Neural progenitor cell (in vitro differentiated cells): ENCODE measurements around the gene FN3K. TPM values are rescaled to one million over a fixed set of nuclear protein-coding genes. Genes with fewer than 3 reads are reported as not detected.

Source experiments
- DNase-seq: peaks from one replicate; pipeline ENCODE4 v3.0.0-alpha.2; 2016; ENCODE audit warnings: low spot score
- H2AFZ ChIP-seq: fragments of 200-600 bp; sonication (generic); replicated peaks from 2 replicates; pipeline ENCODE4 v1.6.1; 2016; ENCODE audit warnings: antibody characterized with exemption
- H3F3A ChIP-seq: fragments of 200-600 bp; sonication (generic); 2 replicates; pipeline ENCODE4 v1.6.1; 2016; ENCODE audit warnings: antibody characterized with exemption, low read depth
- H3K27ac ChIP-seq: fragments of 200-600 bp; sonication (generic); 2 replicates; pipeline ENCODE4 v1.5.1; 2016; ENCODE audit warnings: mild to moderate bottlenecking
- H3K27me3 ChIP-seq: fragments of 200-600 bp; sonication (generic); 2 replicates; pipeline ENCODE4 v1.6.1; 2016; ENCODE audit warnings: mild to moderate bottlenecking, moderate library complexity
- H3K36me3 ChIP-seq: fragments of 200-600 bp; sonication (generic); 2 replicates; pipeline ENCODE4 v1.5.1; 2016
- H3K4me1 ChIP-seq: fragments of 200-600 bp; sonication (generic); 2 replicates; pipeline ENCODE4 v1.6.1; 2016; ENCODE audit warnings: mixed run types
- H3K4me2 ChIP-seq: fragments of 200-600 bp; sonication (generic); 2 replicates; pipeline ENCODE4 v1.6.1; 2016
- H3K4me3 ChIP-seq: fragments of 200-600 bp; sonication (generic); 2 replicates; pipeline ENCODE4 v1.5.1; 2016
- H3K79me2 ChIP-seq: fragments of 200-600 bp; sonication (generic); 2 replicates; pipeline ENCODE4 v1.6.1; 2016; ENCODE audit warnings: low read depth
- H3K9ac ChIP-seq: fragments of 200-600 bp; sonication (generic); 2 replicates; pipeline ENCODE4 v1.6.1; 2016
- H3K9me3 ChIP-seq: fragments of 200-600 bp; sonication (generic); 2 replicates; pipeline ENCODE4 v1.5.1; 2016; ENCODE audit warnings: low read depth
- H4K20me1 ChIP-seq: fragments of 200-600 bp; sonication (generic); 2 replicates; pipeline ENCODE4 v1.6.1; 2016; ENCODE audit warnings: low read depth
- H3K27ac Mint-ChIP-seq: 3 replicates; pipeline ENCODE4 v1.8.0; 2021; ENCODE audit warnings: mixed read lengths
- H3K27me3 Mint-ChIP-seq: 2 replicates; pipeline ENCODE4 v1.8.0; 2022; ENCODE audit warnings: low read depth, mild to moderate bottlenecking, inconsistent platforms, moderate library complexity, mixed read lengths; ENCODE audit not compliant: insufficient read depth
- H3K36me3 Mint-ChIP-seq: 3 replicates; pipeline ENCODE4 v1.8.0; 2021; ENCODE audit warnings: mixed read lengths
- H3K4me1 Mint-ChIP-seq: 3 replicates; pipeline ENCODE4 v1.8.0; 2021; ENCODE audit warnings: mixed read lengths
- H3K4me3 Mint-ChIP-seq: 3 replicates; pipeline ENCODE4 v1.8.0; 2021; ENCODE audit warnings: mild to moderate bottlenecking, moderate library complexity, mixed read lengths
- H3K9me3 Mint-ChIP-seq: 3 replicates; pipeline ENCODE4 v1.8.0; 2020; ENCODE audit warnings: mixed read lengths
- EZH2 ChIP-seq: fragments of 200-600 bp; sonication (generic); IDR thresholded peaks from 2 replicates; pipeline ENCODE4 v1.6.1; 2017; ENCODE audit warnings: antibody characterized with exemption, mild to moderate bottlenecking, moderate library complexity
- EZH2phosphoT487 ChIP-seq: fragments of 200-600 bp; sonication (generic); IDR thresholded peaks from 2 replicates; pipeline ENCODE4 v1.6.1; 2017; ENCODE audit warnings: antibody characterized with exemption
- total RNA-seq: library from RNA; depleted of rRNA; stranded (reverse); fragments of >200 nt; gene quantifications from 2 replicates; pipeline ENCODE4 v1.2.3, GENCODE V29; 2015; ENCODE audit warnings: low replicate concordance
- TF ChIP-seq, protein P1 (sequence below): fragments of 200-600 bp; sonication (generic); IDR thresholded peaks from 2 replicates; pipeline ENCODE4 v1.5.1; 2017; ENCODE audit warnings: antibody characterized with exemption, mild to moderate bottlenecking

Gene FN3K
- 3.3 and 4.0 TPM in 2 replicates for total RNA-seq

GRCh38 chr17:82734987-82735866 lies at the start of gene FN3K:
FN3K (plus strand) TSS chr17:82735615; CDS start chr17:82735637, 22 bp downstream.
- Mint-ChIP-seq H3K4me1 (peaks cover 5% of the 10 kb centered on the region), H3K36me3 (peaks cover 25% of the 10 kb centered on the region), H3K27me3 (peaks cover 12% of the 10 kb centered on the region), H3K4me3 (peak within 1 kb of the TSS; percentile 85), H3K27ac (no peak within 1 kb of the TSS), H3K9me3 (peaks cover 13% of the 10 kb centered on the region)
- peak within 1 kb of the TSS; percentile 96 for H3K4me2 ChIP-seq
- H3K79me2 ChIP-seq: no peaks in the 10 kb centered on the region
- TF ChIP-seq, protein P1, sequence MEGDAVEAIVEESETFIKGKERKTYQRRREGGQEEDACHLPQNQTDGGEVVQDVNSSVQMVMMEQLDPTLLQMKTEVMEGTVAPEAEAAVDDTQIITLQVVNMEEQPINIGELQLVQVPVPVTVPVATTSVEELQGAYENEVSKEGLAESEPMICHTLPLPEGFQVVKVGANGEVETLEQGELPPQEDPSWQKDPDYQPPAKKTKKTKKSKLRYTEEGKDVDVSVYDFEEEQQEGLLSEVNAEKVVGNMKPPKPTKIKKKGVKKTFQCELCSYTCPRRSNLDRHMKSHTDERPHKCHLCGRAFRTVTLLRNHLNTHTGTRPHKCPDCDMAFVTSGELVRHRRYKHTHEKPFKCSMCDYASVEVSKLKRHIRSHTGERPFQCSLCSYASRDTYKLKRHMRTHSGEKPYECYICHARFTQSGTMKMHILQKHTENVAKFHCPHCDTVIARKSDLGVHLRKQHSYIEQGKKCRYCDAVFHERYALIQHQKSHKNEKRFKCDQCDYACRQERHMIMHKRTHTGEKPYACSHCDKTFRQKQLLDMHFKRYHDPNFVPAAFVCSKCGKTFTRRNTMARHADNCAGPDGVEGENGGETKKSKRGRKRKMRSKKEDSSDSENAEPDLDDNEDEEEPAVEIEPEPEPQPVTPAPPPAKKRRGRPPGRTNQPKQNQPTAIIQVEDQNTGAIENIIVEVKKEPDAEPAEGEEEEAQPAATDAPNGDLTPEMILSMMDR: no peak
- TF ChIP-seq EZH2: no peak
- TF ChIP-seq EZH2phosphoT487: no peak
- H4K20me1 ChIP-seq: no peaks in the 10 kb centered on the region
- no peaks in the 10 kb centered on the region for H3K4me1 ChIP-seq
- peak within 1 kb of the TSS; percentile 82 for H3K4me3 ChIP-seq
- peaks cover 8% of the 10 kb centered on the region for H3F3A ChIP-seq
- no peaks in the 10 kb centered on the region for H3K36me3 ChIP-seq
- peak; percentile 91 for DNase-seq
- H2AFZ ChIP-seq: peak within 1 kb of the TSS; percentile 96
- no peaks in the 10 kb centered on the region for H3K9me3 ChIP-seq
- no peak within 1 kb of the TSS for H3K27ac ChIP-seq
- peak within 1 kb of the TSS; percentile 48 for H3K9ac ChIP-seq
- H3K27me3 ChIP-seq: peaks cover 6% of the 10 kb centered on the region

DNA sequence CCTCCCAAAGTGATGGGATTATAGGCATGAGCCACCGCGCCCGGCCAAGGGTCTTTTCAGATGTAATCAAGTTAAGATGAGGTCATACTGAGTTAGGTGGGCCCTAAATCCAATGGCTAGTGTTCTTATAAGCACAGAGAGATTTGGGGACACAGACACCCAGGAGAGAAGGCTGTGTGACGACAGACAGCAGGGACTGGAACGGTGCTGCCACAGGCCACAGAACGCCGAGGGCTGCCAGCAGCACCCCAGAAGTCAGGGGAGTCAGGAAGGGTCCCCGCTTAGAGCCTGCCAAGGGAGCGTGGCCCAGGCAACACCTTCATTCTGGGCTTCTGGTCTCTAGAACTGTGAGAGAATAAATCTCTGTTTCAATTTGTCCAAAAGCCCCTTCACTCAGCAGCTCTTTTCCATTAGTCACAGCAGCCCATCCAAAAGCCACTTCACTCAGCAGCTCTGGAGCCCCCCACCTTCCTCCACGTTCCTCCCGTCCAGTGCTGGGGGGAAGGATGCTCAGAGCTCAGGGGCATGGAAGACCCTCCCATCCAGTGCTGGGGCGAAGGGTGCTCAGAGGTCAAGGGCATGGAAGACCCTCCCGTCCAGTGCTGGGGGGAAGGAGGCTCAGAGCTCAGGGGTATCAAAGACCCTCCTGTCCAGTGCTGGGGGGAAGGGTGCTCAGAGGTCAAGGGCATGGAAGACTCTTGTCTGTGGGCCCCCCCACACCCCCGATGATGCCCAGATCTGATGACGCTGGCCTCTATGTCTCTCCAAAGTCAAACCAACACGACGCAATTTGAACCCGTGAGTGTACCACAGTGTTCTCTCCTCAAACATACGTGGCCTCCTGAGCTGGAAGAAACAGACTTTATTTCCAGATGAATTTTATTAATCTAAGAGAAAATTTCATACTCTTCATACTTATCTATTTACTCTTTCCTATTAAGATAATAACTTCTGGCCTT lies 48.8 kb upstream of the FN3K start:
- peaks cover 6% of the 10 kb centered on the region for H3K27me3 Mint-ChIP-seq

GRCh38 chr17:82687375-82687861 lies 48.0 kb upstream of the FN3K start:
- Mint-ChIP-seq H3K9me3 (no peaks in the 10 kb centered on the region), H3K4me1 (peaks cover 16% of the 10 kb centered on the region), H3K4me3 (no peak overlapping the region), H3K27me3 (peaks cover 7% of the 10 kb centered on the region), H3K27ac (no peak overlapping the region), H3K36me3 (peaks cover 2% of the 10 kb centered on the region)
- no peaks in the 10 kb centered on the region for H3K36me3 ChIP-seq
- H3K4me1 ChIP-seq: peaks cover 10% of the 10 kb centered on the region
- TF ChIP-seq EZH2 (no peak), EZH2phosphoT487 (no peak)
- TF ChIP-seq, protein P1: no peak
- no peak for DNase-seq
- H3K4me2 ChIP-seq: no peak overlapping the region
- H4K20me1 ChIP-seq: no peaks in the 10 kb centered on the region
- H3K4me3 ChIP-seq: no peak overlapping the region
- H3K27me3 ChIP-seq: no peaks in the 10 kb centered on the region
- no peak overlapping the region for H3K9ac ChIP-seq
- no peaks in the 10 kb centered on the region for H3K9me3 ChIP-seq
- H3K27ac ChIP-seq: no peak overlapping the region
- no peaks in the 10 kb centered on the region for H3F3A ChIP-seq
- H2AFZ ChIP-seq: no peak overlapping the region
- H3K79me2 ChIP-seq: no peaks in the 10 kb centered on the region

More for the DNA sequence above, 48.8 kb upstream of the FN3K start:
- Histone ChIP-seq H3K4me2 (no peak overlapping the region), H3K79me2 (no peaks in the 10 kb centered on the region), H3K9ac (no peak overlapping the region), H3K4me3 (no peak overlapping the region), H3K9me3 (no peaks in the 10 kb centered on the region), H3F3A (no peaks in the 10 kb centered on the region), H4K20me1 (no peaks in the 10 kb centered on the region), H3K27me3 (no peaks in the 10 kb centered on the region), H3K36me3 (no peaks in the 10 kb centered on the region), H2AFZ (no peak overlapping the region), H3K4me1 (peaks cover 9% of the 10 kb centered on the region), H3K27ac (no peak overlapping the region)
- Mint-ChIP-seq H3K27ac (no peak overlapping the region), H3K4me3 (no peak overlapping the region), H3K9me3 (peaks cover 7% of the 10 kb centered on the region), H3K36me3 (peaks cover 2% of the 10 kb centered on the region), H3K4me1 (peaks cover 16% of the 10 kb centered on the region)
- TF ChIP-seq EZH2phosphoT487: no peak
- no peak for TF ChIP-seq EZH2
- TF ChIP-seq, protein P1: no peak
- DNase-seq: no peak
